GM12872 (cell line): ENCODE data around the gene MALAT1.

Experiments used
- TF ChIP-seq, protein P1 (sequence below): IDR thresholded peaks from 3 replicates; pipeline ENCODE4 v1.5.1; 2011; ENCODE audit warnings: low read depth, mild to moderate bottlenecking, low read length, moderate library complexity; ENCODE audit not compliant: insufficient read depth

Gene MALAT1

GRCh38 chr11:65553301-65554001, 54.6 kb downstream of the MALAT1 start:
- TF ChIP-seq, protein P1, sequence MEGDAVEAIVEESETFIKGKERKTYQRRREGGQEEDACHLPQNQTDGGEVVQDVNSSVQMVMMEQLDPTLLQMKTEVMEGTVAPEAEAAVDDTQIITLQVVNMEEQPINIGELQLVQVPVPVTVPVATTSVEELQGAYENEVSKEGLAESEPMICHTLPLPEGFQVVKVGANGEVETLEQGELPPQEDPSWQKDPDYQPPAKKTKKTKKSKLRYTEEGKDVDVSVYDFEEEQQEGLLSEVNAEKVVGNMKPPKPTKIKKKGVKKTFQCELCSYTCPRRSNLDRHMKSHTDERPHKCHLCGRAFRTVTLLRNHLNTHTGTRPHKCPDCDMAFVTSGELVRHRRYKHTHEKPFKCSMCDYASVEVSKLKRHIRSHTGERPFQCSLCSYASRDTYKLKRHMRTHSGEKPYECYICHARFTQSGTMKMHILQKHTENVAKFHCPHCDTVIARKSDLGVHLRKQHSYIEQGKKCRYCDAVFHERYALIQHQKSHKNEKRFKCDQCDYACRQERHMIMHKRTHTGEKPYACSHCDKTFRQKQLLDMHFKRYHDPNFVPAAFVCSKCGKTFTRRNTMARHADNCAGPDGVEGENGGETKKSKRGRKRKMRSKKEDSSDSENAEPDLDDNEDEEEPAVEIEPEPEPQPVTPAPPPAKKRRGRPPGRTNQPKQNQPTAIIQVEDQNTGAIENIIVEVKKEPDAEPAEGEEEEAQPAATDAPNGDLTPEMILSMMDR = no peak

GRCh38 chr11:65554057-65554818, 55.4 kb downstream of the MALAT1 start:
- TF ChIP-seq, protein P1 = no peak

GRCh38 chr11:65554842-65555430, 56.1 kb downstream of the MALAT1 start:
- TF ChIP-seq, protein P1 = no peak

DNA sequence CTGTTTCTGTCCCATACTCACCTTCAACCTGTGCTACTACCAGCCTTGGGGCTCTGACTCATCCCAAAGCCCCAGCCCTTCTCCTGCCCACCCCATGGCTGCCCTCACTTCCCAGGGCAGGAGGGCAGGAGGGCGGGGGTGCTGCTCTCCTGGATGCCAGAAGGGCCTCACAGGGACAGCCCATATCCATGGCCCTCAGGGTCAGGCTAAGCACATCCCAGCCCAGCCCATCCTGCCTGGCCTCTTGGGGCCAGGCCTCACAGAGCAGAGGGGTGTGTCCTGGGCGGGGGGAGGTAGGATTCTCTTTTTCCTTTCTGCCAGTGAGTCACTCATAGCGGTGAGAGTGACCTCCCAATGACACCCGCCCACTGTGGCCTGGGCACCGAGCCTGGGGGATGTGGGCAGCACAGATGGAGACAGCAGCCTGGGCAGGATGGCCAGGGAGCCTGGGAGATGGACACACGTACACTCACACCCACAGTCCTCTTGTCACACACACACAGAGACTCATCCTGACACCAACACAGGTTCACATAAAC, 56.9 kb downstream of the MALAT1 start:
- TF ChIP-seq, protein P1 = no peak
